ENCODE measurements around the gene DLGAP3.

DNA sequence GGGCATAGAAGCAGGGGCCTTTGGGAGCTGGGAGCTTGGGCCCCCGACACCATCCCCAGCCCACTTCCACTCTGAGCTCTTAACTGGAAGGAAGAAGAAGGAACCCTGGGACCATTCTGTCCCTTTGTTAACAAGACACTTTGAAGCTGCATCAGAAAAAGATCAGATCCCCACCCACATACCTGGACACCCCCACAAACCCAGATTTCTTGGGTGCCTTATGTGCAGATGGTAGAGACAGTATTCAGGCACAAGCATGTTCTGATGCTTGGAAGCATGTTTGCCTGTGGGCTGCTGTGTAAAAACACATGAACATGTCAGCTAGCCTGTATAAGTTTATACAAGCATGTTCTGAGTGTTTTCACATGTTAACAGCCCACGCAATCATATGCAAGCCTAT, 3.7 kb downstream of the DLGAP3 start:
- TF ChIP-seq, protein P1, sequence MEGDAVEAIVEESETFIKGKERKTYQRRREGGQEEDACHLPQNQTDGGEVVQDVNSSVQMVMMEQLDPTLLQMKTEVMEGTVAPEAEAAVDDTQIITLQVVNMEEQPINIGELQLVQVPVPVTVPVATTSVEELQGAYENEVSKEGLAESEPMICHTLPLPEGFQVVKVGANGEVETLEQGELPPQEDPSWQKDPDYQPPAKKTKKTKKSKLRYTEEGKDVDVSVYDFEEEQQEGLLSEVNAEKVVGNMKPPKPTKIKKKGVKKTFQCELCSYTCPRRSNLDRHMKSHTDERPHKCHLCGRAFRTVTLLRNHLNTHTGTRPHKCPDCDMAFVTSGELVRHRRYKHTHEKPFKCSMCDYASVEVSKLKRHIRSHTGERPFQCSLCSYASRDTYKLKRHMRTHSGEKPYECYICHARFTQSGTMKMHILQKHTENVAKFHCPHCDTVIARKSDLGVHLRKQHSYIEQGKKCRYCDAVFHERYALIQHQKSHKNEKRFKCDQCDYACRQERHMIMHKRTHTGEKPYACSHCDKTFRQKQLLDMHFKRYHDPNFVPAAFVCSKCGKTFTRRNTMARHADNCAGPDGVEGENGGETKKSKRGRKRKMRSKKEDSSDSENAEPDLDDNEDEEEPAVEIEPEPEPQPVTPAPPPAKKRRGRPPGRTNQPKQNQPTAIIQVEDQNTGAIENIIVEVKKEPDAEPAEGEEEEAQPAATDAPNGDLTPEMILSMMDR (IDR thresholded peaks at IDR 0.05) = no peak
- no peak for TF ChIP-seq POLR2A (IDR thresholded peaks at IDR 0.05)

Measured in body of pancreas (tissue), 4 donors.